ENCODE measurements around the gene ABCB11. TPM values are rescaled to one million over a fixed set of nuclear protein-coding genes. Genes with fewer than 3 reads are reported as not detected.

The ABCB11 gene
- polyA plus RNA-seq, 3 donors = not detected

GRCh38 chr2:169073211-169073962, 42.3 kb upstream of the ABCB11 start:
- peak overlapping the region in 1 of 2 donors; percentile 82 for H3K4me3 Mint-ChIP-seq
- intact Hi-C loops (cut with micrococcal nuclease) = loop anchor here in 1 of 2 donors (5.0 kb wide), 1 partner anchor 36 kb away; no protein-coding TSS in a partner anchor
- peak overlapping the region; percentile 62 for H3K4me2 ChIP-seq (replicated peaks; ENCODE audit: extremely low read depth, low read length, poor library complexity, severe bottlenecking)
- no peak for TF ChIP-seq CTCF (IDR thresholded peaks at IDR 0.05)
- H3K27ac ChIP-seq (ENCODE audit: low read depth in 1 of 2, low read length in 2 of 2) = peak overlapping the region; percentile 78 to 90
- H3K4me1 ChIP-seq (ENCODE audit: control insufficient read depth in 1 of 2, insufficient read depth in 2 of 2, low read length in 2 of 2) = peaks cover 66 to 72% of the 10 kb centered on the region in 2 donors
- H3K79me2 ChIP-seq (ENCODE audit: insufficient read depth, low read length) = peaks cover 33% of the 10 kb centered on the region
- H3K36me3 Mint-ChIP-seq = peaks cover 0 to 13% of the 10 kb centered on the region in 2 donors
- no peaks in the 10 kb centered on the region for H3K36me3 ChIP-seq (replicated peaks in 1 of 2; ENCODE audit: control insufficient read depth in 1 of 2, insufficient read depth in 2 of 2, low read length in 2 of 2)
- peaks cover 0 to 3% (median 0%) of the 10 kb centered on the region in 3 donors for H3K27me3 Mint-ChIP-seq (ENCODE audit: low read depth in 3 of 3)
- peaks cover 0 to 5% (median 0%) of the 10 kb centered on the region in 7 donors for H3K9me3 Mint-ChIP-seq
- peak in 1 of 3 donors; percentile 32 for DNase-seq
- H4K20me1 ChIP-seq (ENCODE audit: insufficient read depth, low read length) = no peaks in the 10 kb centered on the region
- H3K27me3 ChIP-seq (ENCODE audit: control insufficient read depth in 2 of 2, insufficient read depth in 2 of 2, low read length in 2 of 2) = no peaks in the 10 kb centered on the region
- no peaks in the 10 kb centered on the region for H3K9me3 ChIP-seq (replicated peaks in 1 of 2; ENCODE audit: control insufficient read depth in 1 of 2, insufficient read depth in 1 of 2, low read length in 2 of 2)
- WGBS (ENCODE audit: insufficient coverage) = no CpG with 5 or more reads among the region's 3 CpGs
- peaks cover 79% of the 10 kb centered on the region for H3K4me1 Mint-ChIP-seq
- H3K27ac Mint-ChIP-seq = peak overlapping the region; percentile 92 to 98 (median 96)
- H2AFZ ChIP-seq (ENCODE audit: insufficient read depth, low read depth, low read length, poor library complexity, severe bottlenecking) = no peak overlapping the region
- no peak overlapping the region for H3K9ac ChIP-seq (ENCODE audit: insufficient read depth, low read length, poor library complexity, severe bottlenecking)
- peak overlapping the region in 2 of 3 experiments; percentile 8 to 70 for H3K4me3 ChIP-seq (replicated peaks in 1 of 3; ENCODE audit: low read depth in 2 of 3, low read length in 3 of 3)

GRCh38 chr2:169072163-169072925, 41.2 kb upstream of the ABCB11 start:
- no CpG with 5 or more reads among the region's 4 CpGs for WGBS (ENCODE audit: insufficient coverage)
- Histone ChIP-seq H3K9me3 (replicated peaks in 1 of 2; ENCODE audit: control insufficient read depth in 1 of 2, insufficient read depth in 1 of 2, low read length in 2 of 2) (no peaks in the 10 kb centered on the region), H4K20me1 (ENCODE audit: insufficient read depth, low read length) (no peaks in the 10 kb centered on the region), H3K9ac (ENCODE audit: insufficient read depth, low read length, poor library complexity, severe bottlenecking) (peak overlapping the region; percentile 42), H2AFZ (ENCODE audit: insufficient read depth, low read depth, low read length, poor library complexity, severe bottlenecking) (no peak overlapping the region), H3K36me3 (replicated peaks in 1 of 2; ENCODE audit: control insufficient read depth in 1 of 2, insufficient read depth in 2 of 2, low read length in 2 of 2) (no peaks in the 10 kb centered on the region), H3K4me2 (replicated peaks; ENCODE audit: extremely low read depth, low read length, poor library complexity, severe bottlenecking) (peak overlapping the region; percentile 62), H3K79me2 (ENCODE audit: insufficient read depth, low read length) (peaks cover 33% of the 10 kb centered on the region), H3K4me1 (ENCODE audit: control insufficient read depth in 1 of 2, insufficient read depth in 2 of 2, low read length in 2 of 2) (peaks cover 68 to 75% of the 10 kb centered on the region in 2 donors), H3K27me3 (ENCODE audit: control insufficient read depth in 2 of 2, insufficient read depth in 2 of 2, low read length in 2 of 2) (no peaks in the 10 kb centered on the region), H3K4me3 (replicated peaks in 1 of 3; ENCODE audit: low read depth in 2 of 3, low read length in 3 of 3) (peak overlapping the region in 2 of 3 experiments; percentile 30 to 70), H3K27ac (ENCODE audit: low read depth in 1 of 2, low read length in 2 of 2) (peak overlapping the region; percentile 78 to 90)
- peak; percentile 80 to 94 (median 90) for DNase-seq
- TF ChIP-seq CTCF (IDR thresholded peaks at IDR 0.05) = no peak
- peaks cover 0 to 12% of the 10 kb centered on the region in 2 donors for H3K36me3 Mint-ChIP-seq
- intact Hi-C loops (cut with micrococcal nuclease) = loop anchor here in 1 of 2 donors (5.0 kb wide), 1 partner anchor 35 kb away; no protein-coding TSS in a partner anchor
- peak overlapping the region; percentile 92 to 98 (median 96) for H3K27ac Mint-ChIP-seq
- peaks cover 0 to 5% (median 0%) of the 10 kb centered on the region in 7 donors for H3K9me3 Mint-ChIP-seq
- peak overlapping the region; percentile 73 to 82 for H3K4me3 Mint-ChIP-seq
- H3K4me1 Mint-ChIP-seq = peaks cover 77% of the 10 kb centered on the region
- peaks cover 0 to 3% (median 0%) of the 10 kb centered on the region in 3 donors for H3K27me3 Mint-ChIP-seq (ENCODE audit: low read depth in 3 of 3)

Data from CD14-positive monocyte (primary cell).